Ovary (tissue), 9 donors: Measurements from ENCODE around the gene CNKSR3. TPM values are rescaled to one million over a fixed set of nuclear protein-coding genes. Genes with fewer than 3 reads are reported as not detected.

Experiments used
- DNase-seq, 5 donors: peaks; one replicate each; pipeline ENCODE4 v3.0.0-alpha.2; 2019 to 2020
- H3K27ac ChIP-seq, 2 donors: fragments of 200-600 bp; one replicate each; pipeline versions ENCODE4 v1.5.1 to v1.8.0; 2019 to 2022
- H3K27me3 ChIP-seq: fragments of 200-600 bp; one replicate; pipeline ENCODE4 v1.8.0; 2022
- H3K36me3 ChIP-seq: fragments of 200-600 bp; sonication (generic); one replicate; pipeline ENCODE4 v1.5.1; 2019
- H3K4me1 ChIP-seq: one replicate; pipeline ENCODE4 v1.8.1; 2013; ENCODE audit warnings: mild to moderate bottlenecking, moderate library complexity; ENCODE audit not compliant: insufficient read depth
- H3K4me3 ChIP-seq: fragments of 200-600 bp; sonication (generic); one replicate; pipeline ENCODE4 v1.5.1; 2017
- H3K9me3 ChIP-seq, 2 donors: fragments of 200-600 bp in 1 of 2; sonication (generic) in 1 of 2; one replicate each; pipeline versions ENCODE4 v1.5.1 to v1.8.1; 2013 to 2019; ENCODE audit warnings: mild to moderate bottlenecking in 1 of 2, moderate library complexity in 1 of 2
- CTCF ChIP-seq, 3 donors: fragments of 450-650 bp in 2 of 3; fragments of 200-600 bp in 1 of 3; IDR thresholded peaks; one replicate each; pipeline versions ENCODE4 v1.5.1 to v1.8.0; 2016 to 2022; ENCODE audit warnings: antibody characterized with exemption in 3 of 3, mild to moderate bottlenecking in 1 of 3
- EP300 ChIP-seq: sonication (generic); formaldehyde crosslinking; IDR thresholded peaks from one replicate; pipeline ENCODE4 v1.6.1; 2017; ENCODE audit warnings: antibody characterized with exemption
- POLR2A ChIP-seq: fragments of 450-650 bp; IDR thresholded peaks from one replicate; pipeline ENCODE4 v1.6.1; 2017; ENCODE audit warnings: antibody characterized with exemption, mild to moderate bottlenecking, moderate library complexity
- WGBS, 3 donors: extraction: QIAGEN DNeasy Blood & Tissue Kit in 1 of 3; methylation state at CpG; one replicate each; pipeline versions ENCODE4 v1.1.5 to v1.1.7; 2013 to 2017; 5-methylcytosine and 5-hydroxymethylcytosine counted together
- intact Hi-C, 4 donors: fragments of 100-400 bp; cut with DNase I; formaldehyde crosslinking; loops; one replicate each; pipeline versions ENCODE4 v1.11.0 to v1.15.1; 2022 to 2023
- polyA plus RNA-seq, 2 donors: library from polyadenylated mRNA; stranded (reverse); fragments of 200-250 nt in 1 of 2; fragments of 350-450 nt in 1 of 2; fragmentation: Illumina TruSeq in 1 of 2; extraction: RNeasy Lipid Tissue Mini Kit (QIAGEN cat#74804) in 1 of 2; gene quantifications; one replicate each; pipeline ENCODE4 v1.2.3, GENCODE V29; 2013 to 2014
- total RNA-seq, 7 donors: library from RNA; depleted of rRNA in 2 of 7; stranded (reverse); fragments of >200 nt in 2 of 7; fragmentation: NEBNext Ultra II Directional in 3 of 7; extraction: Animal tissue kit (Norgen Biotek cat#: 25700) in 3 of 7; gene quantifications; one replicate each; pipeline versions ENCODE4 v1.1.0 to v1.2.4, GENCODE V29; 2016 to 2023
- donor health status: DM: no; HTN: no; CAD: no; lungs with moderate emphysema.
- donor health status: DM: no; HTN: no; CAD: no.
- donor health status: Bipolar disorder and iron deficiency.
- donor health status: DM: yes; HTN: yes; CAD: no.
- donor health status: DM: no; HTN: no; CAD: no.
- donor health status: DM: yes; HTN: yes; CAD: no.

CNKSR3 gene
- total and polyA plus RNA-seq, 9 donors, result 8.6 to 16.7 (median 13.4) TPM

DNA sequence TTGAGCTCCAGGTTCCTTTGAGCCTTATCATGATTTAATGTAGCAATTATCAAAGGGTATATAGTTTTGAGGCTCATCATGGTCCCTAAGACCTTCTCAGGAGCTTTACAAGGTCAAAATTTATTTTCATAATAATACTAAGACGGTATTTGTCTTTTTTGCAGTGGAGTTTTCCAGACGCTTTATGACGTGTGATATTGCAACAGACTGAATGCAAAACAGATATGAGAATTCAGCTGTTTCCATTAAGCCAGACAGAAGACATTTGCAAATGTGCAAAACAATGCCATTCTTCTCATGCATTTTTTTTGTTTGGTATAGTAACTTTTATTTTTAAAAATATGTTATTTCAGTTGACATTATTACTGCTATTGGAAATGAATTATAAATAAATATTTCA lies 24.7 kb upstream of the CNKSR3 start:
- TF ChIP-seq POLR2A, result no peak
- TF ChIP-seq EP300, result no peak
- TF ChIP-seq CTCF (IDR thresholded peaks at IDR 0.05), result no peak
- DNase-seq, result no peak
- H3K9me3 ChIP-seq, result no peaks in the 10 kb centered on the region
- H3K27me3 ChIP-seq, result no peaks in the 10 kb centered on the region
- H3K27ac ChIP-seq, result no peak overlapping the region
- 30 to 55% (median 50%) methylated on average over 3 of the region's 3 CpGs for WGBS, 3 donors
- no peaks in the 10 kb centered on the region for H3K4me1 ChIP-seq
- H3K36me3 ChIP-seq, result no peaks in the 10 kb centered on the region
- H3K4me3 ChIP-seq, result no peak overlapping the region
- intact Hi-C loops, result no loop called here

- no peak for TF ChIP-seq POLR2A
- no peak for TF ChIP-seq EP300
- no peak for TF ChIP-seq CTCF (IDR thresholded peaks at IDR 0.05)
- no peaks in the 10 kb centered on the region for H3K27me3 ChIP-seq
- 74 to 81% (median 79%) methylated on average over 2 of the region's 2 CpGs for WGBS, 3 donors
- no peaks in the 10 kb centered on the region for H3K36me3 ChIP-seq
- H3K9me3 ChIP-seq, result no peaks in the 10 kb centered on the region
- intact Hi-C loops, result no loop called here
- no peak overlapping the region for H3K4me3 ChIP-seq
- H3K27ac ChIP-seq, result no peak overlapping the region
- DNase-seq, result no peak
- H3K4me1 ChIP-seq, result no peaks in the 10 kb centered on the region
Measured at GRCh38 chr6:154534531-154534930, 24.0 kb upstream of the CNKSR3 start.

- intact Hi-C loops, result no loop called here
- Histone ChIP-seq H3K9me3 (no peaks in the 10 kb centered on the region), H3K4me1 (no peaks in the 10 kb centered on the region), H3K27me3 (no peaks in the 10 kb centered on the region), H3K36me3 (no peaks in the 10 kb centered on the region), H3K4me3 (no peak overlapping the region), H3K27ac (no peak overlapping the region)
- 92 to 93% (median 93%) methylated on average over 4 of the region's 4 CpGs for WGBS, 3 donors
- DNase-seq, result no peak
- no peak for TF ChIP-seq POLR2A
- TF ChIP-seq CTCF (IDR thresholded peaks at IDR 0.05), result no peak
- no peak for TF ChIP-seq EP300
Measured at GRCh38 chr6:154532426-154532825, 21.9 kb upstream of the CNKSR3 start.

- 92 to 98% (median 93%) methylated on average over 6 of the region's 6 CpGs for WGBS, 3 donors
- Histone ChIP-seq H3K9me3 (no peaks in the 10 kb centered on the region), H3K27me3 (no peaks in the 10 kb centered on the region), H3K4me1 (no peaks in the 10 kb centered on the region), H3K4me3 (no peak overlapping the region), H3K27ac (no peak overlapping the region), H3K36me3 (no peaks in the 10 kb centered on the region)
- no peak for TF ChIP-seq EP300
- no peak for TF ChIP-seq CTCF (IDR thresholded peaks at IDR 0.05)
- TF ChIP-seq POLR2A, result no peak
- no peak for DNase-seq
- intact Hi-C loops, result no loop called here
Measured at GRCh38 chr6:154529957-154530356, 19.5 kb upstream of the CNKSR3 start.
